ENCODE data around the gene SLC11A1.

Gene SLC11A1

DNA sequence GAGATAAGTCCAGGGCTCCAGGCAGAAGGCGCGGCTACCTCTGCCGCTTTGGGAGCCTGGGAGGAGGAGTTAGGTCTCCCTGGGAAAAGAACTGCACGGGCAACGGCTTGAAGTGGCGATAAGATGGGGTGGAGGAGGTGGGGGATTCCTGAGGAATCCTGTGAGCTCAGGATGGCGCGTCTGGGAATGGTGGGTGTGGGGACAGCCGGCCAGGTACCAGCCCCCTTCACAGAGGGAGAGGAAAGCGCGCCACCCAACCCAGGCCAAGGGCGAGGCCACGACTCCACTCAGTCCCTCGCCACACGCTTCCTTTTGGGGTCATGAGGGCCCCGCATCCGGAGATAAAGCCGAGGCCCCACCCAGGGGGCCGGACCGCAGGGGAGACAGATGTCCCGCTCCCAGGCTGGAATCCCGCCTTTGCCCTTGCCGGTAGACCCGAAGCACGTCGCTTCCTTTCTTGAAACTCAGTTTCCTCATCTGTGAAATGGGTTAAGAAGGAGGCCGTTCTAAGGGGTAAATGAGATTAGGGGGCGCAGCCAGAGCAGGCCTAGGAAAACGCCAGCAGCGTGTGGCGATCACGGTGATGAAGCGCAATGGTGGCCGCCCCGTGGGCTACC, 15.9 kb downstream of the SLC11A1 start (continued):
- TF ChIP-seq ZBTB7A (tag by site-specific recombination; IDR thresholded peaks at IDR 0.05; ENCODE audit: low read depth) (0 out of 2 replicates have a peak, but pooled peaks have one; percentile 54), HOXA7 (CRISPR knock-in tag; IDR thresholded peaks at IDR 0.05; ENCODE audit: borderline replicate concordance) (no peak), KLF1 (tag by site-specific recombination; IDR thresholded peaks at IDR 0.05) (peak; percentile 49), ZNF792 (tag by site-specific recombination; IDR thresholded peaks at IDR 0.05) (no peak), GLIS2 (tag by site-specific recombination; IDR thresholded peaks at IDR 0.05) (no peak), KLF8 (tag by site-specific recombination; IDR thresholded peaks at IDR 0.05) (peak; percentile 40; the same call in 1 of the 2 replicates), ZNF600 (tag by site-specific recombination; IDR thresholded peaks at IDR 0.05) (peak; percentile 39), ZNF239 (tag by site-specific recombination; IDR thresholded peaks at IDR 0.05) (no peak), KLF7 (tag by site-specific recombination; IDR thresholded peaks at IDR 0.05; ENCODE audit: borderline replicate concordance) (0 out of 2 replicates have a peak, but pooled peaks have one; percentile 27), ZEB2 (tag by site-specific recombination; IDR thresholded peaks at IDR 0.05) (0 out of 2 replicates have a peak, but pooled peaks have one; percentile 29), ZNF24 (tag by site-specific recombination; IDR thresholded peaks at IDR 0.05) (peak; percentile 58; the same call in 1 of the 2 replicates), OVOL3 (tag by site-specific recombination; IDR thresholded peaks at IDR 0.05) (no peak), ZBTB20 (tag by site-specific recombination; IDR thresholded peaks at IDR 0.05) (peak; percentile 78), TRIM28 (IDR thresholded peaks at IDR 0.05; ENCODE audit: borderline replicate concordance, low read length) (0 out of 2 replicates have a peak, but pooled peaks have one; percentile 38), ZIC2 (tag by site-specific recombination; IDR thresholded peaks at IDR 0.05) (peak; percentile 59), ZXDB (tag by site-specific recombination; IDR thresholded peaks at IDR 0.05) (0 out of 2 replicates have a peak, but pooled peaks have one; percentile 30), SP7 (tag by site-specific recombination; IDR thresholded peaks at IDR 0.05) (peak; percentile 54)
- TF ChIP-seq, protein P1, sequence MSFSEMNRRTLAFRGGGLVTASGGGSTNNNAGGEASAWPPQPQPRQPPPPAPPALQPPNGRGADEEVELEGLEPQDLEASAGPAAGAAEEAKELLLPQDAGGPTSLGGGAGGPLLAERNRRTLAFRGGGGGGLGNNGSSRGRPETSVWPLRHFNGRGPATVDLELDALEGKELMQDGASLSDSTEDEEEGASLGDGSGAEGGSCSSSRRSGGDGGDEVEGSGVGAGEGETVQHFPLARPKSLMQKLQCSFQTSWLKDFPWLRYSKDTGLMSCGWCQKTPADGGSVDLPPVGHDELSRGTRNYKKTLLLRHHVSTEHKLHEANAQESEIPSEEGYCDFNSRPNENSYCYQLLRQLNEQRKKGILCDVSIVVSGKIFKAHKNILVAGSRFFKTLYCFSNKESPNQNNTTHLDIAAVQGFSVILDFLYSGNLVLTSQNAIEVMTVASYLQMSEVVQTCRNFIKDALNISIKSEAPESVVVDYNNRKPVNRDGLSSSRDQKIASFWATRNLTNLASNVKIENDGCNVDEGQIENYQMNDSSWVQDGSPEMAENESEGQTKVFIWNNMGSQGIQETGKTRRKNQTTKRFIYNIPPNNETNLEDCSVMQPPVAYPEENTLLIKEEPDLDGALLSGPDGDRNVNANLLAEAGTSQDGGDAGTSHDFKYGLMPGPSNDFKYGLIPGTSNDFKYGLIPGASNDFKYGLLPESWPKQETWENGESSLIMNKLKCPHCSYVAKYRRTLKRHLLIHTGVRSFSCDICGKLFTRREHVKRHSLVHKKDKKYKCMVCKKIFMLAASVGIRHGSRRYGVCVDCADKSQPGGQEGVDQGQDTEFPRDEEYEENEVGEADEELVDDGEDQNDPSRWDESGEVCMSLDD (tag by site-specific recombination; IDR thresholded peaks at IDR 0.05), result peak; percentile 24; the same call in 1 of the 2 replicates
- TF ChIP-seq, protein P2, sequence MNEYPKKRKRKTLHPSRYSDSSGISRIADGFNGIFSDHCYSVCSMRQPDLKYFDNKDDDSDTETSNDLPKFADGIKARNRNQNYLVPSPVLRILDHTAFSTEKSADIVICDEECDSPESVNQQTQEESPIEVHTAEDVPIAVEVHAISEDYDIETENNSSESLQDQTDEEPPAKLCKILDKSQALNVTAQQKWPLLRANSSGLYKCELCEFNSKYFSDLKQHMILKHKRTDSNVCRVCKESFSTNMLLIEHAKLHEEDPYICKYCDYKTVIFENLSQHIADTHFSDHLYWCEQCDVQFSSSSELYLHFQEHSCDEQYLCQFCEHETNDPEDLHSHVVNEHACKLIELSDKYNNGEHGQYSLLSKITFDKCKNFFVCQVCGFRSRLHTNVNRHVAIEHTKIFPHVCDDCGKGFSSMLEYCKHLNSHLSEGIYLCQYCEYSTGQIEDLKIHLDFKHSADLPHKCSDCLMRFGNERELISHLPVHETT (tag by site-specific recombination; IDR thresholded peaks at IDR 0.05), result peak; percentile 48; the same call in 1 of the 2 replicates
- TF ChIP-seq, protein P3, sequence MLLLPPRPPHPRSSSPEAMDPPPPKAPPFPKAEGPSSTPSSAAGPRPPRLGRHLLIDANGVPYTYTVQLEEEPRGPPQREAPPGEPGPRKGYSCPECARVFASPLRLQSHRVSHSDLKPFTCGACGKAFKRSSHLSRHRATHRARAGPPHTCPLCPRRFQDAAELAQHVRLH (tag by site-specific recombination; IDR thresholded peaks at IDR 0.05), result peak; percentile 63; the same call in 1 of the 2 replicates

DNA sequence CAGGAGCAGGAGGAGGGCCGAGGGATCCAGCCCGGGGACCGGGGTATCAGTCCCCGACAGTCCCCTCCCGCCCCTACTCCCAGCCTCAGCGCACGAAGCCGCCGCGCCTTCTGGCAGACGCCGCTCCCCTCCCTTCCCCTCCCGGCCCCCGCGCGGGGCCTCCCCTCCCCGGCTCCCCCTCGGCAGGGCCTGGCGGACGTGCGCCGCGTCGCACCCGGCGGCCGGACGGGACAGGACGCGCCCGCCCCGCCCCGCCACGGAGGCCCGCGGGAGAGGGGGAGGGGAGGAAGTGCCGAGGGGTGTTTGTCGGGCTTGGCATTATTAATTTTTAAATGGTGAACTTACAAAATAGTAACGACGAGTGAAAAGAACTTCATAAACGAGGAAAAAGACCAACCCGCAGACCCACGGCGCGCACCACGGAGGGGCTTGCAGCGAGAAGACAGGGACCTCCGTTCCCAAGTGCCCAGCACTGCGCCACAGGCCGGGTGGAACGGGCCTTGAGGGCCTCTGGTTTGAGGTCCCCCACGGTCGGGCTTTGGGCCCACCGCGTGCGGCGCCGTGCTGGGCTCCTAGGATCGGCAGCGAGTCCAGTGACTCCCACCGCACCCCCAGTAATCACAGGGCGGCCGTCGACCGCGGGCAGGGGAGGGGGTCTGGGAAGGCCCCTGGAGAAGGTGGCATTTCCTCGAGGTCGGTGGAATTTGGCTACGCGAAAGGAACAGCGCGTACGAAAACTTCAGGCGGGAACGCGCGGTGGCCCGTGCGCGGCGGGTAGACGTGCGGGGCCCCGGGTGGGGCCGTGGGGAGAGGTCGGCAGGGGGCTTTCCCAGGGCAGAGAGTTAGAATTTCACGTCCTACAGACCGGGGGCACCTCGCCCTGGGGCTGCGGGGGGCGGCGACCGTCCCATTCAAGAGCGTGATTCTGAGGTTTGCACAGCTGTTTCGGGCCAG, 16.6 kb downstream of the SLC11A1 start:
- H3K4me1 ChIP-seq (ENCODE audit: control insufficient read depth, insufficient read depth, low read length), result peaks cover 15% of the 10 kb centered on the region
- H3K27ac ChIP-seq (ENCODE audit: extremely low read depth, low read depth, low read length), result peak overlapping the region; percentile 68; the same call in 1 of the 2 replicates
- no peaks in the 10 kb centered on the region for H3K9me3 ChIP-seq (ENCODE audit: control insufficient read depth, insufficient read depth, low read depth, low read length)
- POLR2A ChIA-PET, result interaction anchor here (1.6 kb wide), 1 partner anchor 76 kb away, joined by 8 read pairs; no protein-coding TSS in a partner anchor
- CTCF ChIA-PET, result interaction anchor here (1.6 kb wide), 1 partner anchor 97 kb away, joined by 5 read pairs; no protein-coding TSS in a partner anchor
- H3K36me3 ChIP-seq (ENCODE audit: control insufficient read depth in 2 of 2, insufficient read depth in 1 of 2, low read length in 2 of 2), result peaks cover 0 to 24% of the 10 kb centered on the region in 2 experiments; a peak in 1 of 3 replicates
- H3K4me3 ChIP-seq (ENCODE audit: low read depth, low read length), result peak overlapping the region; percentile 80
- TF ChIP-seq ZBTB8A (tag by site-specific recombination; IDR thresholded peaks at IDR 0.05), result peak; percentile 53; the same call in 1 of the 2 replicates
- no peak for TF ChIP-seq ZNF174 (tag by site-specific recombination; IDR thresholded peaks at IDR 0.05)
- no peak for TF ChIP-seq ZNF623 (tag by site-specific recombination; IDR thresholded peaks at IDR 0.05)
- TF ChIP-seq ZNF426 (tag by site-specific recombination; IDR thresholded peaks at IDR 0.05), result no peak
- TF ChIP-seq, protein P4, sequence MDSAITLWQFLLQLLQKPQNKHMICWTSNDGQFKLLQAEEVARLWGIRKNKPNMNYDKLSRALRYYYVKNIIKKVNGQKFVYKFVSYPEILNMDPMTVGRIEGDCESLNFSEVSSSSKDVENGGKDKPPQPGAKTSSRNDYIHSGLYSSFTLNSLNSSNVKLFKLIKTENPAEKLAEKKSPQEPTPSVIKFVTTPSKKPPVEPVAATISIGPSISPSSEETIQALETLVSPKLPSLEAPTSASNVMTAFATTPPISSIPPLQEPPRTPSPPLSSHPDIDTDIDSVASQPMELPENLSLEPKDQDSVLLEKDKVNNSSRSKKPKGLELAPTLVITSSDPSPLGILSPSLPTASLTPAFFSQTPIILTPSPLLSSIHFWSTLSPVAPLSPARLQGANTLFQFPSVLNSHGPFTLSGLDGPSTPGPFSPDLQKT (IDR thresholded peaks at IDR 0.05; ENCODE audit: borderline replicate concordance, low read depth, low read length), result no peak
- no peak for TF ChIP-seq ZNF629 (tag by site-specific recombination; IDR thresholded peaks at IDR 0.05)
- TF ChIP-seq, protein P5, sequence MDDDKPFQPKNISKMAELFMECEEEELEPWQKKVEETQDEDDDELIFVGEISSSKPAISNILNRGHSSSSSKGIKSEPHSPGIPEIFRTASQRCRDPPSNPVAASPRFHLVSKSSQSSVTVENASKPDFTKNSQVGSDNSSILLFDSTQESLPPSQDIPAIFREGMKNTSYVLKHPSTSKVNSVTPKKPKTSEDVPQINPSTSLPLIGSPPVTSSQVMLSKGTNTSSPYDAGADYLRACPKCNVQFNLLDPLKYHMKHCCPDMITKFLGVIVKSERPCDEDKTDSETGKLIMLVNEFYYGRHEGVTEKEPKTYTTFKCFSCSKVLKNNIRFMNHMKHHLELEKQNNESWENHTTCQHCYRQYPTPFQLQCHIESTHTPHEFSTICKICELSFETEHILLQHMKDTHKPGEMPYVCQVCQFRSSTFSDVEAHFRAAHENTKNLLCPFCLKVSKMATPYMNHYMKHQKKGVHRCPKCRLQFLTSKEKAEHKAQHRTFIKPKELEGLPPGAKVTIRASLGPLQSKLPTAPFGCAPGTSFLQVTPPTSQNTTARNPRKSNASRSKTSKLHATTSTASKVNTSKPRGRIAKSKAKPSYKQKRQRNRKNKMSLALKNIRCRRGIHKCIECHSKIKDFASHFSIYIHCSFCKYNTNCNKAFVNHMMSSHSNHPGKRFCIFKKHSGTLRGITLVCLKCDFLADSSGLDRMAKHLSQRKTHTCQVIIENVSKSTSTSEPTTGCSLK (tag by site-specific recombination; IDR thresholded peaks at IDR 0.05), result no peak
- TF ChIP-seq ZNF654 (tag by site-specific recombination; IDR thresholded peaks at IDR 0.05; ENCODE audit: low read depth), result no peak
